Fibroblast of the conjunctiva (primary cell): ENCODE results near the gene IMMP2L.

Experiments used
- DNase-seq: peaks from one replicate; pipeline ENCODE4 v3.0.0-alpha.2; 2010; ENCODE audit warnings: low read depth

IMMP2L gene

GRCh38 chr7:111147708-111148533 lies 414.4 kb downstream of the IMMP2L start:
- DNase-seq: no peak

DNA sequence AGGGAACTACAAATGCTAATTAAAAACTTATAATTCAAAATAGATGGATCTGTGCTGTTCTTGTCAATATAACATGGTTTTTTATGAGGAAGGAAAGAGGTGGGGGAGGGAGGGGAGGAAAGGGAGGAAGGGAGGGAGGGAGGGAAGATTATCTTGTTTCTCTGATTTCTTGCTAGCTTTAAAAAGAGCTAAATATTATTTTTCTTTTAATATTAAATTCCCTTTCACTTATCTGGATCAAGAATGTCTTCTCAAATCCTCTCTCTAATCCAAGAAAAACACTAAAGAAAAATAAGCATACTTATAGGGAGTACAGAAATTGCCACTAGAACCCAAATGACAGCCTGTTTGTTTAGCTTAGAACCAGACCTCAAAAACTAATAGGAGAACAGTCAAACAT lies 416.2 kb downstream of the IMMP2L start:
- no peak for DNase-seq

DNA sequence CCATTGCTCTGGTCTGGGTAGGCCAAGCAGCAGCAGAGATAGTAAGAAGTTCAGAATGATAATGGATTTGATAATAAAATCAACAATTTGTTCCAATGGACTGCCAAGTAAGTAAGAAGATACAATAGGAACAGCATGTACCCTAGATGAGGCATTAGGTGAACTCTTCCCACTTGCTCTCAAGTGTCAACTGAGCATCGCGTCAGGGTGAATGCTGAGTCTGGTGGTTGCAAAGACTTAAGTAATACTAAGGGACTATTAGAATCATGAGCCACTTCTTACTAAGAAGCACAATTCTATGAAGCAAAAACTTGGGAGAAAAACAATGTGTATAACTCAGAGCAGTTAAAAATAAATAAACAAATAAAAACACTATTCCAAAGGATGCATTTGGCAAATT lies 416.8 kb downstream of the IMMP2L start:
- DNase-seq: peak; percentile 28

DNA sequence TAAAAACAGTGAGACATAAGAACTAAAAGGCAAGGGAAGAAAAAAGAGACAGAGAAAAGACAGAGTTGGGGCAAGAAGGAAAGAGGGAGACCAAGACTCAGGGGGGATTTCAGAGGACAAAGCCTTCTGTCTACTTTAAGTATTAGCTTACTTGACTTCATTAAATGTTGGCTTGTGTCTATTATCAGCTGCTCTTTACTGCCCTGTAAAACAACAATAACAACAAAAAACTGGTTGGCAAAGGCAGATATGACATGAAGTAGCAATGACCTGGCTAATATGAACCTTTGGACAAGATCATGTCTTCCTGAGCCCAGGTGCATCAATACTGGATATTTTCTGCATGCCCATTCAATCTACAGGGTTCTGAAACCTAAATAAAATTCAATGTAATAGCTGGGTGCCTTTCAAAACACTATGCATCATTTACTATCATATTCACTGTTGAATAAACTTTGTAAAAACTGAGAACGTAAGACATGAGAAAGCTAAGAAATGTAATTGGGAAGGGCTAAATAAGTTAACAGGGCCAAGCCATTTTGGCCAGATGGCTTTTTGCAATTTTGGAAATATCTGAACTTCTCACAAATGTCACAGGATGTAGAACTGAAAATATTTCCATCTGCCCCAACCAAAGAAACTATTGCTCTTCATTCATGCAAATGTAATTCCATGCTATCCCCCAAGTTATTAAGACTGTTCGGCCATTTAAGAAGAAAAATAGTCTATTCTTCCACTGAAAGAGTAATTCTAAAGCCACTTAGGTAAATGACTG lies 422.0 kb downstream of the IMMP2L start:
- no peak for DNase-seq

GRCh38 chr7:111138586-111138985 lies 423.7 kb downstream of the IMMP2L start:
- DNase-seq: no peak

GRCh38 chr7:111138193-111138569 lies 424.1 kb downstream of the IMMP2L start:
- DNase-seq: no peak

- no peak for DNase-seq
These were observed 424.7 kb downstream of the IMMP2L start for GRCh38 chr7:111137296-111138192.

GRCh38 chr7:111132833-111133232 lies 429.5 kb downstream of the IMMP2L start:
- no peak for DNase-seq

GRCh38 chr7:111129435-111129834 lies 432.9 kb downstream of the IMMP2L start:
- no peak for DNase-seq

- no peak for DNase-seq
These were observed 435.3 kb downstream of the IMMP2L start for GRCh38 chr7:111126987-111127386.

DNA sequence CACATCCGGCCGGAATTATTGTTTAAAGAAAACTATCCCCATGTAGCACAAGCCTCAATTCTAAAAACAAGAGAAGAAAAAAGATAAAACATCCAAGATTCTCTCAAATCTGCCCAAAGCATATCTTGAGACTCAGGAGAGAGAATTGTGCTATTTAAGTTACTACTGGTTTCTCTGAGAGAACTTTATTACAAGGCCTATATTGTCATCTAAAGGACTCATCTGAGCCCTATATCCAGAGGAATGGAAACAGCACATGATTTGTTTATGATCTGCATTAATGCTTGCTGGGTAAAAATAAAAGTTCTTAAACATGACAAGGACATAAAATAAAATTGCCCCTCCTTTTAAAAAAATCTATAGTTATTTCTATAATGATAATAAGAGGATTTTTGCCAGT lies 446.3 kb downstream of the IMMP2L start:
- no peak for DNase-seq

DNA sequence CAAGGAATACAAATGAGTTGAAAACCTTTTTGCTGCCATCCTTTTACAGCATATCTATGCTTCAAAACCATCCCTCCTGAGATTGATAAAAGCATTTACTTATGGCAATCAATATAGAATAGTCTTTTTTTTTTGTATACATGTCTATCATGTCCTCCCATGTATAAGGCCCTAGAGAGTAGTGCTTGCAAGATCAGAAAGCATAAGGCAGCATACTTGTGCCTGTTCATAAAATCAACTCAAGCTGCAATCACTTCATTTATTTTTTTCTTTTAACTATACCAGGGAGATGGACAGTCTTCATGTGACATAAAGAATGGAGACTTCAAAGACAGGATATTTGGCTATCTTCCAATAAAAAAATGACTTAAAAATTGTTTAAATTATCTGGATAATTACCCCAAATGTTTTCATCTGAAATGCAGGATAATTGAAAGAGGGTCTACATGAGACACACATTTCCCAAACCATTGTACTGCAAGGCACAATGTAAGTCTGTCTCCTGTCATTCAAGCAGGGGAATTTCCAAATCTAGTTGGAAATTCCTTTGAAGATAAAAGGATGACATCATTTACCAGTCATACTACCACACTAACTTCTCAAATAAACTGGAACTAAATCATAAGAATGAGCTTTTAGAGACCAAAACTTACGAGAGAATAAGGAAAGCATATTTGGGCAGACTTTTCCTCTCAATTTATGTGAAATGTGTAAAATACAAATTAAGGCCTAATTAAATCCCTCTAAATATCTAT lies 448.9 kb downstream of the IMMP2L start:
- DNase-seq: no peak

DNA sequence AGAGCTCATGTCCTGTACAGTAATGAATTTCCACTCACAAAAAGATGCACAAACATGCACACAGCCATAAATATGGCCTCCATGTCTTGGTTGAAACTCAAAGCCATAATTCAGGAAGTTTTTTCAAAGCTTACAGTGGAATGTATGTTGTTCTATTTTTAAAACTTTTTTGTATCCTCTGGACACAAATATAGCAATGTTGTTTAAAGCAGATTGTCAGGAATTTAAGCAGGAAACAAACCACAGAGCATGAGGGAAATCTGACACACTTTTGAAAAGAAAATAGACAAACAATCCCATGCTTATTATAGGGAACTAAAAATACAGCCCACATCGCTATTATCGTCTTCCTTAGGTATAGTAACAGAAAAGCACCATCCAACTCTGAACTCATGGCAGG lies 449.9 kb downstream of the IMMP2L start:
- no peak for DNase-seq

- DNase-seq: no peak
These were observed 453.8 kb downstream of the IMMP2L start for GRCh38 chr7:111108496-111108895.

DNA sequence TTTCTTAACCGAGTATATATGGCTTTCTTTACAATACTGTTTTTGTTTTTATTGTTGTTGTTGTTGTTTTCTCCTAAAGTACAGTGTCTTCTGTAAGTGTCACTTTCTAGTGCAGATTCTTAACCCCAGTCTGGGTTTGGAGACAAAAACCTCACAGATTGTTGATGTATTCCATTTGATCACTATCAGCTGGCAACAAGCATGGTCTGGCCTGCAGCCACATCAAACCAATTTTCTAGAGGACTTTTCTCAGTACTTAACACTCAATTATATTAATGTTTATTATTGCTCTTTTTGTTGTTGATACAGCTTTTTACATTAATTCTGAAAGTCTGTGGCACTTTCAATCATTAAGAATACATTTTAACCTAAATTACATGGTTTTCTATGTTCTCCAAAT lies 454.3 kb downstream of the IMMP2L start:
- no peak for DNase-seq

- no peak for DNase-seq
These were observed 454.7 kb downstream of the IMMP2L start for GRCh38 chr7:111107579-111107978.

DNA sequence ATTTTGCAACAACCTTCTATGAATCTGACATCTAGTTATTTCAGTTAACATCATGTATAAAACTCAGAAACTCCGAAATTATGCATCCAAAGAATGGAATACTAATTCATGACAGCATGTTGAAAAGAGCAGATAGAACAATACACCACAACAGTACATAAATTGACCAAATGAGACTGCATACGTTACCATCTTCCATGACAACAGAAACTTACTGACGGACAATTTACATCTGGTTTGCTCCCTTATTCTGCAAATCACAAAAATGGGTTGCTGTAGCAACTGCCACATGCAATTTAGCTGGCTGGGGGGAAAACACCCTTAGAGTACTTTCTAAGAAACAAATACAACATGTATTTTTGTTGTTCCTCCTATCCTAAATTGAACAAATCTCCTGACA lies 457.0 kb downstream of the IMMP2L start:
- DNase-seq: no peak

- no peak for DNase-seq
These were observed 457.6 kb downstream of the IMMP2L start for GRCh38 chr7:111104710-111105109.

- no peak for DNase-seq
These were observed 458.5 kb downstream of the IMMP2L start for GRCh38 chr7:111103678-111104274.

DNA sequence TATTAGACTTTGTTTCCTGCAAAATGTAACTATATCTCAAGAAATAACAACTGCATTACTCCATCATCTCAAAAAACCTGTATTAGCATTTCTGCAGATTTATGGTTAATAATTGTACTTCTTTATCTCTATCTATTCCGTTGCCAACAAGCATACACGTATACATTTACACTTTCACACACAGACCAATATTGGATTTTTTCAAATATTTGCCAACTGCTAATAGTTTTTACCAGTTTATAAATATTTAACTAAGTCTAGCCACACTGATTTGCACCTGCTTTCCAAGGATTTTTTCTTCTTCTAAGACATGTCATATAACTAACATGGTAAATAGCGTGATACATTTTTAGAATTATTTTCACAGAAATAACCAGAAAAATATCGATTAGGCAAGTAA lies 459.2 kb downstream of the IMMP2L start:
- no peak for DNase-seq
